Limb (tissue), 2 donors: ENCODE results near the gene MAP3K3.

Experiments used
- DNase-seq, 2 donors: peaks; one replicate each; pipeline ENCODE4 v3.0.0-alpha.2; 2016; ENCODE audit errors: extremely low spot score in 2 of 2

The MAP3K3 gene

DNA sequence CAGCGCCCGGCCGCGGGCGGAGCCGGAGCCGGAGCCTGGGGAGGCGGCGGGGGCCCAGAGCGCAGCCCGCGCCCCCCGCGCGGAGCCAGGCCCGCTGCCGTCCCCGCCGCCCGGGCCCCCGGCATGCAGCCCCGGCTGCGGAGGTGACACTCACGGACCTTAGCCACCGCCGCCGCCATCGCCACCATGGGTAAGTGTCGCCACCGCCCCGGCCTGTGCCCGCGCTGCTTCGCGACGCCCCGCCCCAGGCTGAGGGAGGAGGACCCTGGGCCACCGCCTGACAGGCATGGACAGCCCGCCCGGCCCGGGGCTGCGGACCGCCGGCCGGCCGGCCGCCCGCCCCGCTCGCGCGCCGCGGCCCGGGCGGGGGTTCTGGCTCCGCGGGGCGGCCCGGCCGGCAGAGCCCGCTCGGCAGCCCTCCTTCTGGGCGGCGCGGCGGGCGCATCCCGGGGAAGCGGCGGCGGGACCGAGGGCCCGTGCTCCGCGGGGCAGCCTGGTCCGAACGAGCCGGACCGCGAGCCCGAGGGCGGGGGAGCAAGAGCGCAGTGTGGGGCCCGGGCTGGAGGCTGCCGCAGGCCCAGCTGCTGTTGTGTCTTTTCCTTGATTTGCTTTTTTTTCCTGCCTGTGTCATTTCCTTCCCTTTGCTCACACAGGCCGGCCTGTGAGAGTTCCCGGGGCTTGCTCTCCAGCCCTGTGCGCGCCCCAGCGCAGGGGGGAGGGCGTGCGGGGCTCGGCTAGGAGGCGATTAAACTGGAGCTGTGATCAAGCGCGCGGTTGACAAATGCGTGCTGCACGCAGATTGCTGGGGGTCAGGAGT is 565 bp downstream of the MAP3K3 start:
- DNase-seq = peak in 1 of 2 donors; percentile 76

GRCh38 chr17:63623786-63624530 is 1.7 kb downstream of the MAP3K3 start:
- DNase-seq = no peak

DNA sequence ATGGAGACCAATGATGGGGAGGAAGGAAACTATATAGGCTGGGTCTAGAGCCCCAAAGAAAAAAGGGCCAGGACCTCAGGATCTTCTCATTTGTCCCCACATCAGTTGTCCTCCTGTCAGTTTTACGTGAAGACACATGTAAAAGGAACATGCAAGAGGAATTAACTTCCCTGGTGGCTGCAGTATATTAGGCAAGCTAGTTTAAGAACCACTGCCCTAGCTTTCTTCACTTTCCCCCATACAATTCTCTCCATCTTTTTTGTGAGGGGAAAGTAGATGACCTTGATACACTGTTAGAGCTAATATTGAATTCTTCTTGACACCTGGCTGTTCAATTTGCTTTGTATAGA is 2.3 kb downstream of the MAP3K3 start:
- DNase-seq = no peak

DNA sequence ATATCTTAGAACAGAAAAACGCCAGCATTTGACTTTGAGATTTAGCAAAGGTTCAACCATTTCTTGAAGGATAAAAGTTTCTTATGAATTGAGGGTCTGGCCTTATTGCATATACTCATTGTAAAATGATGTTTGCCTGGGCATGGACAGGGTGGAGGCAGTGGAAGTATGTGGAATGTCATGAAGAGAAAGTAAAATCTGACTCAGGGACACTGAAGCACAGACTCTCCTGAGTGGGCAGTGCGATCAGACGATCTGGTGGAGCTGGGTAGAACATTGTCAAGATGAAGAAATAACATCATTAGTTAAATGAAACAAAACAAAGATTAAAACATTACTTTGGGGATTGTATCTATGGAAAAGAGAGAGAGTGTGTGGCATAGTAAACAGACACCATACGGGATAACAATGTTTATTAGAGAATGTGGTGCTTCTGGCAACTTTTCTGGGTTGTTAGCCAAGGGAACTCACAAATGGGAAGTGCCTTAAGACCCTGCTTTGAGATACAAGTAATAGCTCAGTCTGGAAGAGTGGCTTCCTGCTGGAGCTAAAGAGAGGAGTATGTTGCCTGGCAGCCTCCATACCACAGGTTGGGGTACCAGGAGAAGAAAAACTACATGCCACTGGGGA is 4.4 kb downstream of the MAP3K3 start:
- DNase-seq = no peak

DNA sequence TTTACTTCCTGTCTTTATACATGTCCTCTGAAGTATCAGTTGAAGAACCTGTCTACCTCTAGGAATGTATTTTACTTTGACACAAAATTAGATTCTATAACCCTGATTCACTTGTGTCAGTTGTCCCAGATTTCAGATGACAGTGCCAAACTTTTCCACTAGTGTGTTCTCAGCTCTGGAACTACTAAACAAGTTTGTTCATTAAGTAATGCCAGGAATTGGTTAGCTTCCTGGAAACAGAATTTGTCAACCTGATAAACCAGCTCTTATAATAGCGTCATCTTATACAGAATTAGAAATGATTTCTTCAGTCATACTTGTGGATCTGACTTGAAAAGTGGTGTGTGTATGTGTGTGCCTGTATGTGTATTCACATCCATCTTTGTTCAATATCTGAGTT is 7.4 kb downstream of the MAP3K3 start:
- no peak for DNase-seq

DNA sequence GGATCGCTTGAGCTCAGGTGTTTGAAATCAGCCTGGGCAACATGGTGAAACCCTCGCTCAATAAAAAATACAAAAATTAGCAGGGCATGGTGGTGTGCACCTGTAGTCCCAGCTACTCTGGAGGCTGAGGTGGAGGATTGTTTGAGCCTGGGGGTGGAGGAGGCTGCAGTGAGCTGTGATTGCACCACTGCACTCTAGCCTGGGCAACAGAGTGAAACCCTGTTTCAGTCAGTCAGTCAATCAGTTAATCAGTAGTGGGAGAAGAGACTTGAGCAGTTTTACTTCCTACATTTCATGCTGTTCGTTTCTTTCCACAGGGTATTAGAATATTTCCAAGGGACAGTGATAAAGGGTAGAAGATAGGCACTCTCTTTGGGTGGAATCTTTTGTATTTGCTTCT is 8.8 kb downstream of the MAP3K3 start:
- DNase-seq = no peak

DNA sequence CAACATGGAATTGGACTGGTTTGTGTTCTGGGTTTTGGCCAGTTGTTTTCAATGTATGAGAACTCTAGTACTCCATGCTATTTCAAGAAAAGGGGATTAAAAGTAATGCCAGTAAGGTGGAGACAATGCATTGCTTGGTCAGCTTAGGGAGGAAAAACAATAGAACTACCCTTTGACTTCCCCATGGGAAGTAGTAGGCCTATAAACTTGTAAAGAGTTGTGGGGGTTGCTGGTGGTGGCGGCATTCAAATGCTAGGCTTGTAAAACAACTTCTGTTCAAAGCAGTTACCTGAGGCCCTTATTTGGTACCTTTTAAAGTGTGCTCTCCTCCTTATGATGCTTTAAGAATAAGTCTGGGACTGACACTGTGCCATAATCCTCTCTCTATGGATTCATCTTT is 9.4 kb downstream of the MAP3K3 start:
- DNase-seq = no peak

DNA sequence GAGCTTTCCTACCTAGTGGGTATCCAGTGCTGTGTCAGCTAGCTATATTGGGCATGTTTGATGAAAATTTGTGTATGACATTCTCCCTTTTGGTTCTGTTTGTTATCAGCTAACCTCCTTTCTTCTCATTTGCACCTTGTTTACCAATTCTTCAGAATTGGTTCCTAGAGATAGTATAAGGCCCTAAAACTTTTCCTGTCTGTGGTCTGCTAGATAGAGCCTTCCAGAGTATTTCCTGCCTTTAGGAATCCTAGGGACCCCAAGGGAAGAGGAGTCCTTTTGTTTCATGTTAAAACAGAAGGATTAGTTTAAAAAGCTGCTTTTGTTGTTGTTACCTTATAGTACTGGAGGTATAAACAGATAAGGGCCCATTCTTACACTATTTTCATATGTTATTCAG is 11.5 kb downstream of the MAP3K3 start:
- no peak for DNase-seq

DNA sequence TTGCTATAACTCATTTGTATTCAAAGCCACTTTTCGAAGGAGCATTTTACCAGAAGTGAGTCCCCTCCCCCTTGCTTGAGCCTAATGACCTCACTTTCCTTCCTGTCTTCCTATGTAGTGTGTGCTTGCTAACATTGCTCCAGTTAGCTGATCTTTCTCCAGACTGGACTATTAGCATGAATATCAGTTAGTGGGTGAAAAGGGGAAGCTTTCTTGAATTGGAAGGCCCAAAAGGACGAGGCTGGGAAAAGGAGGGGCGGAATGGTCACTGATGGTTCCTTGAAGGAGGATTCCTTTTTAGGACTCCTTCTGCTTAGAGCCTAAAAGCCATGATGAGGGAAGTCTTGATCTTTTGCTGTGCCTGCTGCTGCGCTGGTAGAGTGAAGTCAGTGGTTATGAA is 11.9 kb downstream of the MAP3K3 start:
- no peak for DNase-seq

GRCh38 chr17:63634816-63635215 is 12.6 kb downstream of the MAP3K3 start:
- no peak for DNase-seq

DNA sequence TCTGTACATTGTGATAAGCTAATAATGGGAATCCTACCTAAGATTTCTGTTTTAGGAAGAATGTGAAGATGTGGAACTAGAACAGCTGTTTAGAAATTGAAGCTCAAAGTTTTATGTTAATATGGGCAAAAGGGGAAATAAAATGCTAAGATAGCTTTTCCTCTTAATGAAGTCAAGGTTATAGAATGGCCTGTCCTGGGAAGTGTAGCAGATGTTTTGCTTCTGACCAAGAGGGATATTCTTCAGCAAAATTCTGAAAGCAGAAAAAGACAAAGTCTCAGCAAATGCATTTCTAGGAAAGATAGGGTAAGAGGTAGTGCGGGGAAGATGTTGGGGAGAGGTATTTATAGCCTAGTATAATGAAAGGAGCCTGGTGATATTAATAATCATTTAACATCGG is 13.1 kb downstream of the MAP3K3 start:
- no peak for DNase-seq

DNA sequence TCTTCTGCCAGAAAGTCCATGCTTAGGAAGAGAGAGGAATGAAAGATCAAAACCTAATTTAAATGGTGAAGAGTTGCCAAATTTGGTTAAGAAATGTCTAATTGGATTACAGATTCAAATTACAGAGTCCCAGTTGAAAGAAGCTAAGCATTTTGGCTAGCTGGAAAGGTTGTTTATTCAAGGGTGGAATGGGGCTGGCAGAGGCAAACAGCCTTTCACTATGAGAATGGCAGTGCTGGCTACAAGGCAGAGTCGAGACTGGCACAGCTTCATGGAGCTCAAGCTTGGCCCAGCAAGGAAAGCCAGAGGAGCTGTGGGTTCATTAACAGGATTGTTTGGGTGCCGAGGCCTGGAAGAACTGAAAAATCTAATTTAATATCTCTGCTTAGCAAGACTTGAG is 13.6 kb downstream of the MAP3K3 start:
- DNase-seq = no peak

GRCh38 chr17:63639125-63639524 is 16.9 kb downstream of the MAP3K3 start:
- DNase-seq = no peak

DNA sequence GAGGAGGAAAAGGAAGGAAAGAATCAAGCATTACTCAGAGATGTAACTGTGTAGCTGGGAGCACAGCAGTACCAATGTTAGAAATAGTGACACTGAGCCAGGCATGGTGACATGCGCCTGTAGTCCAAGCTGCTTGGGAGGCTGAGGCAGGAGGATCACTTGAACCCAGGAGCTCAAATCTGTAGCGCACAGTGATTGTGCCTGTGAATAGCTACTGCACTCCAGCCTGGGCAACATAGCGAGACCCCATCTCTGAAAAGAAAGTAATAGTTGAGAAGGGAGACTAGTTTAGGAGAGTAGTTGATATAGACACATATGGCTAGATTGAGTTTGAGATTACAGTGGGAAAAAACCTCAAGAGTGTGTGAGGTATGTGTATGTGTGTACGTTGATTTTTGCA is 17.8 kb downstream of the MAP3K3 start:
- DNase-seq = no peak

DNA sequence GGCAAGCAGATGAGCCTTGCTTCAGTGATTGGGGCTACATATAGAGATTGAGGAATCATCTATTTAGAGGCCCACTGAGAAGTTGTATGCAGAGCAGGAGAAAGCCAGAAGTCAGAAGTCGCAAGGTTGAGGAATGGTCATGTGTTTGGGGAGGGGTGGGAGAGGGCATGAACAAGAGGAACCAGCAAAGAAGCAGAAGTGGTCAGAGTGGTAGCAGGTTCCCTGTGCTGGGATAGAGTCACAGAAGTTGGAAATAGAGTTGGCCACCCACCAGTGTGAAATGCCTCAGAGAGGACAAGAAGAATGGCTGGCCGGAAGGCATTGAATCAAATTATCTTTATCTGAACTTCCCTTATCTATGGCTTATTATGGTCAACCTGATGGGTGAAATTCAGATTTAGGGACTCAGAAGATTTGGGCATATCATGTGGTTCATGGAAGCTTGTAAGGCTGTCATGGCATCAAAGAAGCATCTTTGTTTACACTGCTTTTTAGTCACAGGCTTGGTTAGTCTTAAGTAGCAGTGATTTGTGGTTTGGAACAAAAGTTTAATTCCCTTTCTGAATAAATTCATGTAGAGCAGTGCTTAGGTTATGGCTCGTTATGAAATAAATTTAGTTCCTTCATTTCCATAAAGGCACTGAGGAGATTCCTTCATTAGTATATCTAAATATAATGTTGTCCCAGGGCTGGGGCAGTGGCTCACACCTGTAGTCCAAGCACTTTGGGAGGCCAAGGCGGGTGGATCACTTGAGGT is 19.7 kb downstream of the MAP3K3 start:
- DNase-seq = no peak

GRCh38 chr17:63644846-63645245 is 22.6 kb downstream of the MAP3K3 start:
- DNase-seq = no peak

DNA sequence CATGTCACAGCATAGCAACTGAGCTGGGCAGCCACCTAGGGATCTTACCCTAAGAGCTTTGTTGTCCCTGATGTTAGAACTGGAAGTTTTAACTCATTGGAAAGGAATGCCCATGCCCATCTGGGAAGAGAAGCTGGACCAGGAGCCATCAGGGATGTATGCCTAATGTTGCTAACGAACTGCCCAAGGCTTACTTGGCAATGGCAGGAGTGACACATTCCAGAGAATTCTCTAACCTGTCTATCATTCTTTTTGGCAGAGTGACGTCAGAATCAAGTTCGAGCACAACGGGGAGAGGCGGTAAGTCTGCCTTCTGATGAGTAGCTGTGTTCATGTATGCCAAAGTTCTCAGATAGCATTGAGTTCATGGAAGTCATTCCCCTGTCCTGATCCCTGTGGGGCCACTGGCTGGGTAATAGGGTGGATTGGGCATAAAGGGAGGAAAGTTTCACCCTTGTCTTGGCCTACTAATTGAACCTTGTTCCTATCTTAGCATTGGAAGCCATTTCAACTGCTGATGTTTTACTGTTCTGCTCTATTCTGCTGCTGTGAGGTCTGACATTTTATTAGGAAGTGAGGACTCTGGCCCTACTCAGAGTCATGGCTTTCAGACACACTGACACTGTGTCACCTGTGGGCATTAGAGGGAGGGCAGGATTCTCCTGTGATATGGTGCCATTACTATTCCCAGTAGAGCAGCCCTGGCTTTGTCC is 23.7 kb downstream of the MAP3K3 start:
- DNase-seq = no peak

DNA sequence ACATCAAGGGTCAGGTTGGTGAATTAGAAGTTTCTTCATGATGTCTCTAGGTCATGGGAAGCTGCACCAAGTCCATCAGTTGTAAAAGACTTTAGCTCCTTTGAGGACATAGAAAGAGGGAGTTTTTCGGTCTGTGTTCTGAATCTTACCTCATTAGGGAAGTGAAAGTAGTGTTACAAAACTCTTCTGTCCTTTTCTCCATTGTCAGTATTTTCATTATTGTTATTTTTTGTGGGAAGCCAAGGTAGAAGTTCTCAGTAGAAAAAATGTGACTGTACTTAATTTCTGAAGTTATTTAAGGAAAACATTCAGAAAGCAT is 24.2 kb downstream of the MAP3K3 start:
- DNase-seq = no peak

GRCh38 chr17:63647065-63647725 is 25.0 kb downstream of the MAP3K3 start:
- no peak for DNase-seq

DNA sequence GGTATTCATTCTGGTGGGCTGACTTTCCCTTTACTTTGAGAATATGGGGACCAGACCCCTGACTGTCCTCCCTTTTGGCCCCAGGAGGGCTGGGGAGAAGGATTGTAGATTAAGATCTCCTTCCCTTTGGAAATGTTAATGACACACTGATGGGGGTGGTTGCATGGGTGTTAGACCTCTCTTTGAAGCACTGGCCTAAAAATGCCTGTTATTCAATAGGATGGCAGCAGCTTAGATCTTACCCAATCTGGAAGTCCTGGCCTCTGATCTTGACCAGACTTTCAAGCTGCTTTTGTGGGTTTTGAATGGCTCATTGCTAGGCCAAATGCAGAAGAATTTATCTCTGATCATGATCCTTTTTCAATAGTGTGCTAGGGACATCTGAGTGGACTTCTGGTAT is 25.7 kb downstream of the MAP3K3 start:
- no peak for DNase-seq

DNA sequence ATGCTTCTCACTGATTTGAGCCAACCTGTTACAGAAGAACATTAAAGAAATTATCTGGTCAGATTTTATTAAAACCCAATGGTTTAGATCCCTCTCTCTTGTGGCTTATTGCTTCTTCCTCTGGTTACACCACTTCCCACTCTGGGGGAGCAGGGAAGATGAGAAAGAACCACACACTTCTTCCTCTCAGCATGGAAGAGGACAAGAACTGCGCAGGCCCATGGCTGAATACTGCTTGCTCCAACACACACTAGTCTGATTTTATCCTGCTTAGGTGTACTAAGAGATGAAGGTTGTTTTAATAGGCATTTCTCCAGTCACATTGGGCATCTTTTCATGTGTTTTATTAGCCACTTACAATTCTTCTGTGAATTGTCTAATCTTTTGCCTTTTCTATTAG is 27.6 kb downstream of the MAP3K3 start:
- DNase-seq = no peak
